Skin epidermis (tissue), 12 donors: Measurements from ENCODE around the gene GPR89A.
"Not testable (repeated sequence)": the region's sequence is repeated elsewhere in the genome, so short reads cannot be mapped to it uniquely, and the experiment has no call there.

Experiments
- H3K27ac ChIP-seq, 21 experiments: fragments of 200-600 bp; sonication (generic) in 11 of 21; one replicate each; pipeline ENCODE4 v1.5.0; 2020; ENCODE audit warnings: mild to moderate bottlenecking in 3 of 21, inconsistent platforms in 2 of 21, moderate library complexity in 2 of 21
- H3K4me3 ChIP-seq, 7 experiments: fragments of 200-600 bp; sonication (generic) in 2 of 7; one replicate each; pipeline ENCODE4 v1.5.0; 2020; ENCODE audit warnings: inconsistent platforms in 2 of 7, mild to moderate bottlenecking in 2 of 7, moderate library complexity in 1 of 7

The GPR89A gene

GRCh38 chr1:145607833-145608733 is at the start of gene GPR89A:
GPR89A (plus strand) TSS chr1:145607988; CDS start chr1:145608134, 146 bp downstream.
- H3K4me3 ChIP-seq: peak within 1 kb of the TSS; percentile 63 to 95 (median 84)
- H3K27ac ChIP-seq: peak within 1 kb of the TSS; percentile 67 to 90 (median 81)

GRCh38 chr1:145586820-145587219 is 21.0 kb upstream of the GPR89A start:
- H3K4me3 ChIP-seq, H3K27ac ChIP-seq: not testable (repeated sequence)

- H3K4me3 ChIP-seq, H3K27ac ChIP-seq: not testable (repeated sequence)
Measured at GRCh38 chr1:145590806-145591205, 17.0 kb upstream of the GPR89A start.

GRCh38 chr1:145592347-145592746 is 15.4 kb upstream of the GPR89A start:
- H3K27ac ChIP-seq, H3K4me3 ChIP-seq: not testable (repeated sequence)

GRCh38 chr1:145595421-145595820 is 12.4 kb upstream of the GPR89A start:
- H3K27ac ChIP-seq, H3K4me3 ChIP-seq: not testable (repeated sequence)

GRCh38 chr1:145596236-145596635 is 11.6 kb upstream of the GPR89A start:
- not testable (repeated sequence) for H3K4me3 ChIP-seq

GRCh38 chr1:145599426-145599825 is 8.4 kb upstream of the GPR89A start:
- not testable (repeated sequence) for H3K27ac ChIP-seq

More at GRCh38 chr1:145596236-145596635, 11.6 kb upstream of the GPR89A start:
- H3K27ac ChIP-seq: not testable (repeated sequence)

GRCh38 chr1:145601593-145601992 is 6.2 kb upstream of the GPR89A start:
- Histone ChIP-seq H3K27ac (no peak overlapping the region), H3K4me3 (no peak overlapping the region)

More at GRCh38 chr1:145599426-145599825, 8.4 kb upstream of the GPR89A start:
- H3K4me3 ChIP-seq: not testable (repeated sequence)

GRCh38 chr1:145606840-145607239 is 948 bp upstream of the GPR89A start:
- H3K4me3 ChIP-seq, H3K27ac ChIP-seq: not testable (repeated sequence)

- not testable (repeated sequence) for H3K4me3 ChIP-seq, H3K27ac ChIP-seq
Measured at GRCh38 chr1:145607289-145607688, 499 bp upstream of the GPR89A start.

GRCh38 chr1:145610744-145611143 is 3.0 kb downstream of the GPR89A start:
- not testable (repeated sequence) for H3K4me3 ChIP-seq, H3K27ac ChIP-seq

GRCh38 chr1:145620073-145620472 is 12.3 kb downstream of the GPR89A start:
- not testable (repeated sequence) for H3K4me3 ChIP-seq, H3K27ac ChIP-seq

- H3K4me3 ChIP-seq, H3K27ac ChIP-seq: not testable (repeated sequence)
Measured at GRCh38 chr1:145622177-145622576, 14.4 kb downstream of the GPR89A start.

GRCh38 chr1:145636237-145636636 is 28.4 kb downstream of the GPR89A start:
- not testable (repeated sequence) for H3K27ac ChIP-seq, H3K4me3 ChIP-seq

- not testable (repeated sequence) for H3K4me3 ChIP-seq, H3K27ac ChIP-seq
Measured at GRCh38 chr1:145641886-145642285, 34.1 kb downstream of the GPR89A start.

GRCh38 chr1:145643990-145644389 is 36.2 kb downstream of the GPR89A start:
- H3K4me3 ChIP-seq, H3K27ac ChIP-seq: not testable (repeated sequence)

GRCh38 chr1:145656245-145656943 is 48.6 kb downstream of the GPR89A start:
- H3K27ac ChIP-seq, H3K4me3 ChIP-seq: not testable (repeated sequence)

GRCh38 chr1:145662502-145662901 is 54.7 kb downstream of the GPR89A start:
- H3K4me3 ChIP-seq, H3K27ac ChIP-seq: not testable (repeated sequence)

- H3K4me3 ChIP-seq, H3K27ac ChIP-seq: not testable (repeated sequence)
Measured at GRCh38 chr1:145665015-145665414, 57.2 kb downstream of the GPR89A start.

GRCh38 chr1:145670995-145671745 is 63.4 kb downstream of the GPR89A start:
- not testable (repeated sequence) for H3K27ac ChIP-seq, H3K4me3 ChIP-seq
